Epidermal melanocyte (primary cell): Measurements from ENCODE around the gene KRT85.

Experiments used
- DNase-seq: peaks from one replicate; pipeline ENCODE4 v3.0.0; 2011; ENCODE audit warnings: low spot score; ENCODE audit not compliant: insufficient read length

KRT85 gene

GRCh38 chr12:52395761-52396434 lies 28.6 kb upstream of the KRT85 start:
- DNase-seq, result no peak

GRCh38 chr12:52394836-52395405 lies 27.6 kb upstream of the KRT85 start:
- DNase-seq, result no peak

GRCh38 chr12:52392465-52393007 lies 25.3 kb upstream of the KRT85 start:
- DNase-seq, result no peak

- DNase-seq, result no peak
These were observed 24.3 kb upstream of the KRT85 start for GRCh38 chr12:52391618-52392002.

GRCh38 chr12:52390739-52391617 lies 23.7 kb upstream of the KRT85 start:
- DNase-seq, result no peak

- DNase-seq, result no peak
These were observed 22.3 kb upstream of the KRT85 start for GRCh38 chr12:52389313-52390207.

- DNase-seq, result no peak
These were observed 20.6 kb upstream of the KRT85 start for GRCh38 chr12:52387859-52388258.

- DNase-seq, result no peak
These were observed 18.0 kb upstream of the KRT85 start, which contains the start of gene KRT84 for GRCh38 chr12:52385226-52385702. TSS of gene KRT84 (minus strand) at chr12:52385652. CDS start at chr12:52385585, 67 bp downstream.

GRCh38 chr12:52383331-52383730 lies 16.1 kb upstream of the KRT85 start:
- no peak for DNase-seq

- DNase-seq, result no peak
These were observed 15.6 kb upstream of the KRT85 start for GRCh38 chr12:52382854-52383253.

GRCh38 chr12:52381206-52381605 lies 13.9 kb upstream of the KRT85 start:
- DNase-seq, result no peak

- DNase-seq, result no peak
These were observed 13.0 kb upstream of the KRT85 start for GRCh38 chr12:52380271-52380694.

GRCh38 chr12:52379536-52379935 lies 12.3 kb upstream of the KRT85 start:
- DNase-seq, result no peak

- DNase-seq, result no peak
These were observed 10.8 kb upstream of the KRT85 start for GRCh38 chr12:52378091-52378490.

- no peak for DNase-seq
These were observed 10.0 kb upstream of the KRT85 start for GRCh38 chr12:52377266-52377665.

GRCh38 chr12:52372216-52373154 lies 5.2 kb upstream of the KRT85 start:
- DNase-seq, result peak; percentile 96

GRCh38 chr12:52371716-52372115 lies 4.4 kb upstream of the KRT85 start:
- no peak for DNase-seq

- no peak for DNase-seq
These were observed 3.8 kb upstream of the KRT85 start for GRCh38 chr12:52370926-52371608.

GRCh38 chr12:52369809-52370208 lies 2.5 kb upstream of the KRT85 start:
- no peak for DNase-seq
